Stimulated activated CD8-positive, alpha-beta memory T cell treated with anti-CD3 and anti-CD28 coated beads, Interleukin-12 subunit alpha, Interleukin-12 subunit beta, amount 100 ng/mL, for 1 hour (primary cell): ENCODE data around the gene MALT1.

Experiments
- DNase-seq: peaks from one replicate; pipeline ENCODE4 v3.0.0-alpha.2; 2020; ENCODE audit warnings: low read depth

The MALT1 gene

GRCh38 chr18:58690259-58690658 is 19.0 kb downstream of the MALT1 start:
- DNase-seq, result no peak

GRCh38 chr18:58691256-58691655 is 20.0 kb downstream of the MALT1 start:
- DNase-seq, result no peak

- DNase-seq, result no peak
Measured at GRCh38 chr18:58692422-58693185, 21.3 kb downstream of the MALT1 start.

- no peak for DNase-seq
Measured at GRCh38 chr18:58694221-58694620, 23.0 kb downstream of the MALT1 start.

- DNase-seq, result no peak
Measured at GRCh38 chr18:58694720-58695468, 23.6 kb downstream of the MALT1 start.

GRCh38 chr18:58695772-58696171 is 24.5 kb downstream of the MALT1 start:
- DNase-seq, result no peak

- DNase-seq, result no peak
Measured at GRCh38 chr18:58697146-58697545, 25.9 kb downstream of the MALT1 start.

- DNase-seq, result no peak
Measured at GRCh38 chr18:58698701-58699193, 27.5 kb downstream of the MALT1 start.

- DNase-seq, result no peak
Measured at GRCh38 chr18:58699551-58699950, 28.3 kb downstream of the MALT1 start.

- DNase-seq, result no peak
Measured at GRCh38 chr18:58700209-58700608, 28.9 kb downstream of the MALT1 start.

GRCh38 chr18:58712930-58713329 is 41.7 kb downstream of the MALT1 start:
- no peak for DNase-seq

- no peak for DNase-seq
Measured at GRCh38 chr18:58714259-58714658, 43.0 kb downstream of the MALT1 start.

GRCh38 chr18:58714821-58715220 is 43.6 kb downstream of the MALT1 start:
- DNase-seq, result no peak

GRCh38 chr18:58715540-58715939 is 44.3 kb downstream of the MALT1 start:
- no peak for DNase-seq

- no peak for DNase-seq
Measured at GRCh38 chr18:58716060-58716756, 44.9 kb downstream of the MALT1 start.

- no peak for DNase-seq
Measured at GRCh38 chr18:58721566-58722239, 50.4 kb downstream of the MALT1 start.

- no peak for DNase-seq
Measured at GRCh38 chr18:58723810-58724602, 52.7 kb downstream of the MALT1 start.

GRCh38 chr18:58726671-58727070 is 55.4 kb downstream of the MALT1 start:
- DNase-seq, result no peak

GRCh38 chr18:58727776-58728500 is 56.7 kb downstream of the MALT1 start:
- no peak for DNase-seq

- DNase-seq, result no peak
Measured at GRCh38 chr18:58728719-58729118, 57.5 kb downstream of the MALT1 start.

GRCh38 chr18:58730618-58731017 is 59.4 kb downstream of the MALT1 start:
- no peak for DNase-seq
